HEK293 (cell line): Measurements from ENCODE around the gene C19orf47.
A peak's percentile ranks its signal among the peaks of the same experiment; 100 is the strongest.

Source experiments
- GLIS1 ChIP-seq: fragments of 450-650 bp; formaldehyde crosslinking; IDR thresholded peaks from 2 replicates; pipeline ENCODE4 v1.5.1; 2016; ENCODE audit warnings: missing biosample characterization, missing genetic modification characterization
- KLF7 ChIP-seq: fragments of 450-650 bp; formaldehyde crosslinking; IDR thresholded peaks from 2 replicates; pipeline ENCODE4 v1.5.1; 2016; ENCODE audit warnings: missing biosample characterization, missing genetic modification characterization, borderline replicate concordance
- KLF8 ChIP-seq: fragments of 450-650 bp; formaldehyde crosslinking; IDR thresholded peaks from 2 replicates; pipeline ENCODE4 v1.5.1; 2016; ENCODE audit warnings: missing biosample characterization, missing genetic modification characterization
- OSR2 ChIP-seq: fragments of 450-650 bp; formaldehyde crosslinking; IDR thresholded peaks from 2 replicates; pipeline ENCODE4 v1.5.1; 2016; ENCODE audit warnings: missing biosample characterization, missing genetic modification characterization
- SETDB1 ChIP-seq: IDR thresholded peaks from one replicate; pipeline ENCODE4 v1.6.1; 2017; ENCODE audit warnings: mild to moderate bottlenecking, low read length, moderate library complexity, mixed read lengths; ENCODE audit not compliant: insufficient read length
- SP2 ChIP-seq: fragments of 450-650 bp; formaldehyde crosslinking; IDR thresholded peaks from 2 replicates; pipeline ENCODE4 v1.5.1; 2016; ENCODE audit warnings: missing biosample characterization, missing genetic modification characterization
- ZFP37 ChIP-seq: fragments of 450-650 bp; formaldehyde crosslinking; IDR thresholded peaks from 2 replicates; pipeline ENCODE4 v1.5.1; 2016; ENCODE audit warnings: missing biosample characterization, missing genetic modification characterization
- ZNF10 ChIP-seq: fragments of 450-650 bp; formaldehyde crosslinking; IDR thresholded peaks from 2 replicates; pipeline ENCODE4 v1.5.1; 2017; ENCODE audit warnings: missing biosample characterization, missing genetic modification characterization
- ZNF121 ChIP-seq: fragments of 450-650 bp; formaldehyde crosslinking; IDR thresholded peaks from 2 replicates; pipeline ENCODE4 v1.5.1; 2016; ENCODE audit warnings: missing biosample characterization, missing genetic modification characterization
- ZNF16 ChIP-seq: fragments of 450-650 bp; formaldehyde crosslinking; IDR thresholded peaks from 2 replicates; pipeline ENCODE4 v1.5.1; 2016; ENCODE audit warnings: low read depth, missing biosample characterization, missing genetic modification characterization
- ZNF302 ChIP-seq: fragments of 450-650 bp; formaldehyde crosslinking; IDR thresholded peaks from 2 replicates; pipeline ENCODE4 v1.5.1; 2016; ENCODE audit warnings: missing biosample characterization, missing genetic modification characterization, low read depth
- ZNF366 ChIP-seq: fragments of 450-650 bp; formaldehyde crosslinking; conservative IDR thresholded peaks from 2 replicates; pipeline ENCODE4 v1.5.1; 2016; ENCODE audit warnings: missing biosample characterization, missing genetic modification characterization
- ZNF394 ChIP-seq: fragments of 450-650 bp; formaldehyde crosslinking; IDR thresholded peaks from 2 replicates; pipeline ENCODE4 v1.5.1; 2016; ENCODE audit warnings: missing biosample characterization, missing genetic modification characterization, mild to moderate bottlenecking, moderate library complexity, borderline replicate concordance
- ZNF433 ChIP-seq: fragments of 450-650 bp; formaldehyde crosslinking; IDR thresholded peaks from 2 replicates; pipeline ENCODE4 v1.5.1; 2016; ENCODE audit warnings: missing biosample characterization, missing genetic modification characterization, low read depth
- ZNF501 ChIP-seq: fragments of 450-650 bp; formaldehyde crosslinking; IDR thresholded peaks from 2 replicates; pipeline ENCODE4 v1.5.1; 2016; ENCODE audit warnings: missing biosample characterization, missing genetic modification characterization
- ZNF544 ChIP-seq: fragments of 450-650 bp; formaldehyde crosslinking; IDR thresholded peaks from 2 replicates; pipeline ENCODE4 v1.5.0; 2017; ENCODE audit warnings: missing biosample characterization, missing genetic modification characterization
- ZNF585B ChIP-seq: fragments of 450-650 bp; formaldehyde crosslinking; IDR thresholded peaks from 2 replicates; pipeline ENCODE4 v1.5.1; 2016; ENCODE audit warnings: missing biosample characterization, missing genetic modification characterization
- ZNF626 ChIP-seq: fragments of 450-650 bp; sonication (Bioruptor Pico); formaldehyde crosslinking; IDR thresholded peaks from 2 replicates; pipeline ENCODE4 v1.5.1; 2018; ENCODE audit warnings: missing biosample characterization, missing genetic modification characterization, inconsistent platforms
- ZNF677 ChIP-seq: fragments of 450-650 bp; IDR thresholded peaks from 2 replicates; pipeline ENCODE4 v1.5.0; 2018; ENCODE audit warnings: missing biosample characterization, mild to moderate bottlenecking, missing genetic modification characterization, moderate library complexity
- ZNF791 ChIP-seq: fragments of 450-650 bp; formaldehyde crosslinking; IDR thresholded peaks from 2 replicates; pipeline ENCODE4 v1.5.1; 2016; ENCODE audit warnings: missing biosample characterization, missing genetic modification characterization
- TF ChIP-seq, protein P1 (sequence below): fragments of 450-650 bp; formaldehyde crosslinking; conservative IDR thresholded peaks from 2 replicates; pipeline ENCODE4 v1.5.1; 2016; ENCODE audit warnings: low read depth, missing biosample characterization, missing genetic modification characterization
- TF ChIP-seq, protein P2 (sequence below): fragments of 450-650 bp; formaldehyde crosslinking; IDR thresholded peaks from 2 replicates; pipeline ENCODE4 v1.5.1; 2016; ENCODE audit warnings: missing biosample characterization, missing genetic modification characterization
- TF ChIP-seq, protein P3 (sequence below): fragments of 450-650 bp; formaldehyde crosslinking; IDR thresholded peaks from 2 replicates; pipeline ENCODE4 v1.5.1; 2016; ENCODE audit warnings: missing biosample characterization, missing genetic modification characterization
- TF ChIP-seq, protein P4 (sequence below): fragments of 450-650 bp; IDR thresholded peaks from 2 replicates; pipeline ENCODE4 v1.5.1; 2018; ENCODE audit warnings: missing biosample characterization, mild to moderate bottlenecking, missing genetic modification characterization
- TF ChIP-seq, protein P5 (sequence below): fragments of 450-650 bp; formaldehyde crosslinking; conservative IDR thresholded peaks from 2 replicates; pipeline ENCODE4 v1.5.1; 2016; ENCODE audit warnings: low read depth, missing biosample characterization, missing genetic modification characterization
- TF ChIP-seq, protein P6 (sequence below): fragments of 450-650 bp; formaldehyde crosslinking; IDR thresholded peaks from 2 replicates; pipeline ENCODE4 v1.5.1; 2016; ENCODE audit warnings: missing biosample characterization, missing genetic modification characterization, low read depth

The C19orf47 gene

DNA sequence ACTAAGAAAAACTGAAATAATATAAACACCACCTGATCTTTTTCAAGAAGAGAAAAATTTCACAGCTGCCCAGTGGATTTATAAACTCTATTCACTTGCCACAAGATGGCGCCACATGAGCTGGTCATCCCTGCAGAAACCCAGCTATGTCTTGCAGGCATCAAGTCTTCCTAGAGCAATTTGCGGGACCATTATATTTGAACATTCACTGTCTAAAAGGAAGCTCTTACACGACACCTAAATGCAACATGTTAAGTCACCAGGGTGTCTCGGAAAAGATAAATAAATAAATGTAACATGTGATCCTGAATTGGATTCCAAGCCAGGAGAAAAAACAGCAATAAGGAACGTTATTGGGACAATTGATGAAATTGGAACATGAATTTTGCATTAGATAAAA, 42.8 kb downstream of the C19orf47 start (continued):
- TF ChIP-seq, protein P1, sequence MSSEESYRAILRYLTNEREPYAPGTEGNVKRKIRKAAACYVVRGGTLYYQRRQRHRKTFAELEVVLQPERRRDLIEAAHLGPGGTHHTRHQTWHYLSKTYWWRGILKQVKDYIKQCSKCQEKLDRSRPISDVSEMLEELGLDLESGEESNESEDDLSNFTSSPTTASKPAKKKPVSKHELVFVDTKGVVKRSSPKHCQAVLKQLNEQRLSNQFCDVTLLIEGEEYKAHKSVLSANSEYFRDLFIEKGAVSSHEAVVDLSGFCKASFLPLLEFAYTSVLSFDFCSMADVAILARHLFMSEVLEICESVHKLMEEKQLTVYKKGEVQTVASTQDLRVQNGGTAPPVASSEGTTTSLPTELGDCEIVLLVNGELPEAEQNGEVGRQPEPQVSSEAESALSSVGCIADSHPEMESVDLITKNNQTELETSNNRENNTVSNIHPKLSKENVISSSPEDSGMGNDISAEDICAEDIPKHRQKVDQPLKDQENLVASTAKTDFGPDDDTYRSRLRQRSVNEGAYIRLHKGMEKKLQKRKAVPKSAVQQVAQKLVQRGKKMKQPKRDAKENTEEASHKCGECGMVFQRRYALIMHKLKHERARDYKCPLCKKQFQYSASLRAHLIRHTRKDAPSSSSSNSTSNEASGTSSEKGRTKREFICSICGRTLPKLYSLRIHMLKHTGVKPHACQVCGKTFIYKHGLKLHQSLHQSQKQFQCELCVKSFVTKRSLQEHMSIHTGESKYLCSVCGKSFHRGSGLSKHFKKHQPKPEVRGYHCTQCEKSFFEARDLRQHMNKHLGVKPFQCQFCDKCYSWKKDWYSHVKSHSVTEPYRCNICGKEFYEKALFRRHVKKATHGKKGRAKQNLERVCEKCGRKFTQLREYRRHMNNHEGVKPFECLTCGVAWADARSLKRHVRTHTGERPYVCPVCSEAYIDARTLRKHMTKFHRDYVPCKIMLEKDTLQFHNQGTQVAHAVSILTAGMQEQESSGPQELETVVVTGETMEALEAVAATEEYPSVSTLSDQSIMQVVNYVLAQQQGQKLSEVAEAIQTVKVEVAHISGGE (tag by site-specific recombination), result no peak
- TF ChIP-seq ZNF366 (no peak), ZNF677 (tag by site-specific recombination) (no peak), ZNF433 (tag by site-specific recombination) (no peak), ZNF16 (tag by site-specific recombination) (no peak), ZNF501 (tag by site-specific recombination) (no peak; the same call in 1 of the 2 replicates), ZNF544 (tag by site-specific recombination) (no peak), ZNF626 (tag by site-specific recombination) (0 out of 2 replicates have a peak, but pooled peaks have one; percentile 16), OSR2 (tag by site-specific recombination) (no peak), ZNF302 (tag by site-specific recombination) (no peak), ZNF791 (tag by site-specific recombination) (no peak), ZNF394 (no peak), ZFP37 (tag by site-specific recombination) (no peak), KLF8 (peak; percentile 59), ZNF585B (tag by site-specific recombination) (no peak), GLIS1 (tag by site-specific recombination) (no peak; the same call in 1 of the 2 replicates), KLF7 (no peak), SETDB1 (no peak), SP2 (no peak), ZNF121 (tag by site-specific recombination) (no peak), ZNF10 (tag by site-specific recombination) (no peak)
- TF ChIP-seq, protein P2, sequence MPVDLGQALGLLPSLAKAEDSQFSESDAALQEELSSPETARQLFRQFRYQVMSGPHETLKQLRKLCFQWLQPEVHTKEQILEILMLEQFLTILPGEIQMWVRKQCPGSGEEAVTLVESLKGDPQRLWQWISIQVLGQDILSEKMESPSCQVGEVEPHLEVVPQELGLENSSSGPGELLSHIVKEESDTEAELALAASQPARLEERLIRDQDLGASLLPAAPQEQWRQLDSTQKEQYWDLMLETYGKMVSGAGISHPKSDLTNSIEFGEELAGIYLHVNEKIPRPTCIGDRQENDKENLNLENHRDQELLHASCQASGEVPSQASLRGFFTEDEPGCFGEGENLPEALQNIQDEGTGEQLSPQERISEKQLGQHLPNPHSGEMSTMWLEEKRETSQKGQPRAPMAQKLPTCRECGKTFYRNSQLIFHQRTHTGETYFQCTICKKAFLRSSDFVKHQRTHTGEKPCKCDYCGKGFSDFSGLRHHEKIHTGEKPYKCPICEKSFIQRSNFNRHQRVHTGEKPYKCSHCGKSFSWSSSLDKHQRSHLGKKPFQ (tag by site-specific recombination), result no peak; the same call in 1 of the 2 replicates
- TF ChIP-seq, protein P3, sequence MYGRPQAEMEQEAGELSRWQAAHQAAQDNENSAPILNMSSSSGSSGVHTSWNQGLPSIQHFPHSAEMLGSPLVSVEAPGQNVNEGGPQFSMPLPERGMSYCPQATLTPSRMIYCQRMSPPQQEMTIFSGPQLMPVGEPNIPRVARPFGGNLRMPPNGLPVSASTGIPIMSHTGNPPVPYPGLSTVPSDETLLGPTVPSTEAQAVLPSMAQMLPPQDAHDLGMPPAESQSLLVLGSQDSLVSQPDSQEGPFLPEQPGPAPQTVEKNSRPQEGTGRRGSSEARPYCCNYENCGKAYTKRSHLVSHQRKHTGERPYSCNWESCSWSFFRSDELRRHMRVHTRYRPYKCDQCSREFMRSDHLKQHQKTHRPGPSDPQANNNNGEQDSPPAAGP, result no peak
- TF ChIP-seq, protein P4, sequence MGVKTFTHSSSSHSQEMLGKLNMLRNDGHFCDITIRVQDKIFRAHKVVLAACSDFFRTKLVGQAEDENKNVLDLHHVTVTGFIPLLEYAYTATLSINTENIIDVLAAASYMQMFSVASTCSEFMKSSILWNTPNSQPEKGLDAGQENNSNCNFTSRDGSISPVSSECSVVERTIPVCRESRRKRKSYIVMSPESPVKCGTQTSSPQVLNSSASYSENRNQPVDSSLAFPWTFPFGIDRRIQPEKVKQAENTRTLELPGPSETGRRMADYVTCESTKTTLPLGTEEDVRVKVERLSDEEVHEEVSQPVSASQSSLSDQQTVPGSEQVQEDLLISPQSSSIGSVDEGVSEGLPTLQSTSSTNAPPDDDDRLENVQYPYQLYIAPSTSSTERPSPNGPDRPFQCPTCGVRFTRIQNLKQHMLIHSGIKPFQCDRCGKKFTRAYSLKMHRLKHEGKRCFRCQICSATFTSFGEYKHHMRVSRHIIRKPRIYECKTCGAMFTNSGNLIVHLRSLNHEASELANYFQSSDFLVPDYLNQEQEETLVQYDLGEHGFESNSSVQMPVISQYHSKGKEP, result peak; percentile 52; the same call in 1 of the 2 replicates
- TF ChIP-seq, protein P5, sequence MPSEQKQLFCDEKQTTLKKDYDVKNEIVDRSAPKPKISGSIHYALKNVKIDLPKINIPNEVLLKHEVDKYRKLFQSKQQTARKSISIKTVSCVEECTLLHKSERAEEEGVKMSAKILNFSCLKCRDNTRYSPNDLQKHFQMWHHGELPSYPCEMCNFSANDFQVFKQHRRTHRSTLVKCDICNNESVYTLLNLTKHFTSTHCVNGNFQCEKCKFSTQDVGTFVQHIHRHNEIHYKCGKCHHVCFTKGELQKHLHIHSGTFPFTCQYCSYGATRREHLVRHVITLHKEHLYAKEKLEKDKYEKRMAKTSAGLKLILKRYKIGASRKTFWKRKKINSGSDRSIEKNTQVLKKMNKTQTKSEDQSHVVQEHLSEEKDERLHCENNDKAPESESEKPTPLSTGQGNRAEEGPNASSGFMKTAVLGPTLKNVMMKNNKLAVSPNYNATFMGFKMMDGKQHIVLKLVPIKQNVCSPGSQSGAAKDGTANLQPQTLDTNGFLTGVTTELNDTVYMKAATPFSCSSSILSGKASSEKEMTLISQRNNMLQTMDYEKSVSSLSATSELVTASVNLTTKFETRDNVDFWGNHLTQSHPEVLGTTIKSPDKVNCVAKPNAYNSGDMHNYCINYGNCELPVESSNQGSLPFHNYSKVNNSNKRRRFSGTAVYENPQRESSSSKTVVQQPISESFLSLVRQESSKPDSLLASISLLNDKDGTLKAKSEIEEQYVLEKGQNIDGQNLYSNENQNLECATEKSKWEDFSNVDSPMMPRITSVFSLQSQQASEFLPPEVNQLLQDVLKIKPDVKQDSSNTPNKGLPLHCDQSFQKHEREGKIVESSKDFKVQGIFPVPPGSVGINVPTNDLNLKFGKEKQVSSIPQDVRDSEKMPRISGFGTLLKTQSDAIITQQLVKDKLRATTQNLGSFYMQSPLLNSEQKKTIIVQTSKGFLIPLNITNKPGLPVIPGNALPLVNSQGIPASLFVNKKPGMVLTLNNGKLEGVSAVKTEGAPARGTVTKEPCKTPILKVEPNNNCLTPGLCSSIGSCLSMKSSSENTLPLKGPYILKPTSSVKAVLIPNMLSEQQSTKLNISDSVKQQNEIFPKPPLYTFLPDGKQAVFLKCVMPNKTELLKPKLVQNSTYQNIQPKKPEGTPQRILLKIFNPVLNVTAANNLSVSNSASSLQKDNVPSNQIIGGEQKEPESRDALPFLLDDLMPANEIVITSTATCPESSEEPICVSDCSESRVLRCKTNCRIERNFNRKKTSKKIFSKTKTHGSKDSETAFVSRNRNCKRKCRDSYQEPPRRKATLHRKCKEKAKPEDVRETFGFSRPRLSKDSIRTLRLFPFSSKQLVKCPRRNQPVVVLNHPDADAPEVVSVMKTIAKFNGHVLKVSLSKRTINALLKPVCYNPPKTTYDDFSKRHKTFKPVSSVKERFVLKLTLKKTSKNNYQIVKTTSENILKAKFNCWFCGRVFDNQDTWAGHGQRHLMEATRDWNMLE (tag by site-specific recombination), result 0 out of 2 replicates have a peak, but pooled peaks have one; percentile 25
- TF ChIP-seq, protein P6, sequence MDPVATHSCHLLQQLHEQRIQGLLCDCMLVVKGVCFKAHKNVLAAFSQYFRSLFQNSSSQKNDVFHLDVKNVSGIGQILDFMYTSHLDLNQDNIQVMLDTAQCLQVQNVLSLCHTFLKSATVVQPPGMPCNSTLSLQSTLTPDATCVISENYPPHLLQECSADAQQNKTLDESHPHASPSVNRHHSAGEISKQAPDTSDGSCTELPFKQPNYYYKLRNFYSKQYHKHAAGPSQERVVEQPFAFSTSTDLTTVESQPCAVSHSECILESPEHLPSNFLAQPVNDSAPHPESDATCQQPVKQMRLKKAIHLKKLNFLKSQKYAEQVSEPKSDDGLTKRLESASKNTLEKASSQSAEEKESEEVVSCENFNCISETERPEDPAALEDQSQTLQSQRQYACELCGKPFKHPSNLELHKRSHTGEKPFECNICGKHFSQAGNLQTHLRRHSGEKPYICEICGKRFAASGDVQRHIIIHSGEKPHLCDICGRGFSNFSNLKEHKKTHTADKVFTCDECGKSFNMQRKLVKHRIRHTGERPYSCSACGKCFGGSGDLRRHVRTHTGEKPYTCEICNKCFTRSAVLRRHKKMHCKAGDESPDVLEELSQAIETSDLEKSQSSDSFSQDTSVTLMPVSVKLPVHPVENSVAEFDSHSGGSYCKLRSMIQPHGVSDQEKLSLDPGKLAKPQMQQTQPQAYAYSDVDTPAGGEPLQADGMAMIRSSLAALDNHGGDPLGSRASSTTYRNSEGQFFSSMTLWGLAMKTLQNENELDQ (tag by site-specific recombination), result no peak
